ENCODE measurements around the gene KPNA6.

KPNA6 gene

GRCh38 chr1:32100359-32100758 is 7.5 kb upstream of the KPNA6 start:
- no peak for DNase-seq (ENCODE audit: low spot score)
- in situ Hi-C loops (cut with MboI; ENCODE audit: low sequenced_read_pairs, unreplicated experiment): no loop called here
- TF ChIP-seq, protein P1, sequence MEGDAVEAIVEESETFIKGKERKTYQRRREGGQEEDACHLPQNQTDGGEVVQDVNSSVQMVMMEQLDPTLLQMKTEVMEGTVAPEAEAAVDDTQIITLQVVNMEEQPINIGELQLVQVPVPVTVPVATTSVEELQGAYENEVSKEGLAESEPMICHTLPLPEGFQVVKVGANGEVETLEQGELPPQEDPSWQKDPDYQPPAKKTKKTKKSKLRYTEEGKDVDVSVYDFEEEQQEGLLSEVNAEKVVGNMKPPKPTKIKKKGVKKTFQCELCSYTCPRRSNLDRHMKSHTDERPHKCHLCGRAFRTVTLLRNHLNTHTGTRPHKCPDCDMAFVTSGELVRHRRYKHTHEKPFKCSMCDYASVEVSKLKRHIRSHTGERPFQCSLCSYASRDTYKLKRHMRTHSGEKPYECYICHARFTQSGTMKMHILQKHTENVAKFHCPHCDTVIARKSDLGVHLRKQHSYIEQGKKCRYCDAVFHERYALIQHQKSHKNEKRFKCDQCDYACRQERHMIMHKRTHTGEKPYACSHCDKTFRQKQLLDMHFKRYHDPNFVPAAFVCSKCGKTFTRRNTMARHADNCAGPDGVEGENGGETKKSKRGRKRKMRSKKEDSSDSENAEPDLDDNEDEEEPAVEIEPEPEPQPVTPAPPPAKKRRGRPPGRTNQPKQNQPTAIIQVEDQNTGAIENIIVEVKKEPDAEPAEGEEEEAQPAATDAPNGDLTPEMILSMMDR (IDR thresholded peaks at IDR 0.05; ENCODE audit: borderline replicate concordance, control extremely low read depth, extremely low read depth, insufficient read depth, missing control alignments): no peak

GRCh38 chr1:32100807-32101708 is 6.8 kb upstream of the KPNA6 start:
- in situ Hi-C loops (cut with MboI; ENCODE audit: low sequenced_read_pairs, unreplicated experiment): no loop called here
- TF ChIP-seq, protein P1 (IDR thresholded peaks at IDR 0.05; ENCODE audit: borderline replicate concordance, control extremely low read depth, extremely low read depth, insufficient read depth, missing control alignments): no peak
- no peak for DNase-seq (ENCODE audit: low spot score)

DNA sequence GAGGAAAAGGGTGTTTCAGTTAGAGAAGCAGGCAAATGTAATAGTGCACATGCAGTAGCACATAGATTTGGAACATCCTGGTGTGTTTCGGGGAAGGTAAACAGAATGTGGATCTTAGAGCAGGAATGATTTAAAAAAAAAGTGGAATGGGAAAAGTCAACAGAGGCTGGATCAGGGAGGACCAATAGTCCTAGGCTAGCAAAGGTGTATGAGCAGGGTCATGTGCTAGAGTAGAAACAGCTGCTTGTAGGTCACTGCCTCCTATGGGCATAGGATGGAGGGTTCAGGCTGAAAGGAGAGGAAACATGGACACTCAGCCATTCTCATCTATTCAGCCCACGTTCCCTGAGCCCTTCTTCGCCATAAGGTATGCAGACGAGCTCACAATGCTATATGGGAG is 3.7 kb upstream of the KPNA6 start:
- in situ Hi-C loops (cut with MboI; ENCODE audit: low sequenced_read_pairs, unreplicated experiment): no loop called here
- TF ChIP-seq, protein P1 (IDR thresholded peaks at IDR 0.05; ENCODE audit: borderline replicate concordance, control extremely low read depth, extremely low read depth, insufficient read depth, missing control alignments): no peak
- DNase-seq (ENCODE audit: low spot score): no peak

DNA sequence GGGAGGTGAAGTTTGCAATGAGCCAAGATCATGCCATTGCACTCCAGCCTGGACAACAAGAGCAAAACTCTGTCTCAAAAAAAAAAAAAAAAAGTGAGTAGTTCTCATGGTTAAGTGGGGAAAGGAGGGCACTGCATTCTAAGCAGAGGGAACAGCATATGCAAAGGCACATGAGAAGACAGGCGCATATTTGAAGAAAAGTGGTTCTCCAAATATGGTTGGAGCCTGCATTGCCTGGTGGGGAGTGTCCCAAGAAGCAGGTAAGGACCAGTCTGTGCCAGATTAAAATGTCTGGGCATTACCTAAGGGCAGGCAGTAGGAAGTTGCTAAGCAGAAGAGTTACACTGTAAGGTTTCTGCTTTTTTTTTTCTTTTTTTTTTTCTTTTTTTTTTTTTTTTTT is 2.5 kb upstream of the KPNA6 start:
- in situ Hi-C loops (cut with MboI; ENCODE audit: low sequenced_read_pairs, unreplicated experiment): no loop called here
- TF ChIP-seq, protein P1 (IDR thresholded peaks at IDR 0.05; ENCODE audit: borderline replicate concordance, control extremely low read depth, extremely low read depth, insufficient read depth, missing control alignments): no peak
- DNase-seq (ENCODE audit: low spot score): no peak

DNA sequence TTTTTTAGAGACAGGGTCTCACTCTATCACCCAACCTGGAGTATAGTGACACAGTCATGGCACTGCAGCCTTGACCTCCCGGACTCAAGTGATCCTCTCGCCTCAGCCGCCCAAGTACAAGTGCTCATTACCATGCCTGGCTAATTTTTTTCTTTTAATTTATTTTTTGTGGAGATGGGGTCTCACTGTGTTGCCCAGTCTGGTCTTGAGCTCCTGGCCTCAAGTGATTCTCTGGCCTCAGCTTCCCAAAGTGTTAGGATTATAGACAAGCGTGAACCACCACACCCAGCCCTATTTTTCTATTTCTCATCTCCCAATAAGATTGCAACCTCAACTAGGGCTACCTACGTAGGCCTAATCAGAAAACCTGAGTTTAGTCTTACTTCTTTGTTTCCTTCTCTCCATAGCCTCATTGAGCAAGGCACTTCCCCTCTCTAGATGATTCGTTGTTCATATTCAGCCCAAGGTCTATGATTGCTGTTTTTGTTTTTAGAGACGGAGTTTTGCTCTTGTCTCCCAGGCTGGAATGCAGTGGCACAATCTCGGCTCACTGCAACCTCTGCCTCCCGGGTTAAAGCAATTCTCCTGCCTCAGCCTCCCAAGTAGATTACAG is 1.1 kb upstream of the KPNA6 start:
- TF ChIP-seq, protein P1 (IDR thresholded peaks at IDR 0.05; ENCODE audit: borderline replicate concordance, control extremely low read depth, extremely low read depth, insufficient read depth, missing control alignments): no peak
- in situ Hi-C loops (cut with MboI; ENCODE audit: low sequenced_read_pairs, unreplicated experiment): no loop called here
- no peak for DNase-seq (ENCODE audit: low spot score)

DNA sequence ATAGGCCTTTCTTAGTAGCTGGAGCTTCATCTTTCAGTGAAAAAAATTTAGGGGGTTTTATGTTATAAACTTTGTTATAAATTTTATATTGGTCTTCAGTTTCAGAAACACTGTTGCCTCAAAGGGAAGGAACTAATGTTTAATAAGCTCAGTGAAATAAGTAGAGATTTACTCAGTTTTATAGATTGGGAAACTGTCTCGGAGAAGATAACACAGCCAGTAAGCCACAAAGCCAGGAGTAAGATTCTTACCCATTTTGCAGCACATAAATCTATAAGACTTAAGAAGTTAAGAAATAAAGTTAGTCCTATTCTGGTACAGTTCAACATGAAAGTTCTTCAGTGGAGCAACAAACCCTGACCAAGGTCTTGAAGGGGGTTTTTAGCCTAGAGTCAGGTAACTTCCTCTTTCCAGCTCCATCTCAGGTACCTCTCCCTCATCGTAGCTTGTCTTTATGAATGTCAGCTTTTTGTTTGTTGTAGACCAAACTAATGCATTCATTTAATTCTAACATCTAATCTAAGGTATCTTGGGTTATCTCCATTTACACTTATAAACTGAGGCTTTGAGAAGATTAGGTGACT is 3.3 kb downstream of the KPNA6 start:
- in situ Hi-C loops (cut with MboI; ENCODE audit: low sequenced_read_pairs, unreplicated experiment): no loop called here
- DNase-seq (ENCODE audit: low spot score): no peak
- TF ChIP-seq, protein P1 (IDR thresholded peaks at IDR 0.05; ENCODE audit: borderline replicate concordance, control extremely low read depth, extremely low read depth, insufficient read depth, missing control alignments): no peak

All from GM13976 (cell line).